ENCODE results near the gene TMCO5A. TPM values are rescaled to one million over a fixed set of nuclear protein-coding genes. Genes with fewer than 3 reads are reported as not detected.

TMCO5A gene
- total RNA-seq, 1 experiment from 2014 or later, result not detected

DNA sequence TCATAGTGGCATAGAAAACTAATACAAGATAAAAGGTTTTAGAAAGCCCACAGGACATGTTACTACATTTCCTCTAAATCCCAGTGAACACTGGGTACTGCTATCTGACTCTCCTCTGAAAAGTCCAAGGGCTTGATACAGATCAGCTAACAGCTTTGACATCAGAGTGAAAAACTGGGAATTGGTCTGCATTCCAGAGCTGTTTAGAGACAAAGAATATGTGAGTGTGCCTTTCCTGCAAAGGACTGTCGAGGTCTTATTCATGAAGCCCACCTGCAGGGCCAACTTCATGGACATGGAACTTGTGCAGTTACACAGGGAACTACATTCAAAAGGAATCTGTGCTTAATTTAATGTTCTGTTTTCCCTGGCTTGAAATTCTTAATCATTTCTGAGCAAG, 5.2 kb upstream of the TMCO5A start:
- H3K4me3 ChIP-seq (ENCODE audit: low read depth, low read length, poor library complexity, severe bottlenecking), result no peak overlapping the region
- BruUV-seq (replicated peaks), result no TSS peak
- no peaks in the 10 kb centered on the region for H3K36me3 ChIP-seq (ENCODE audit: insufficient read depth, low read length, poor library complexity, severe bottlenecking)
- DNase-seq (ENCODE audit: low spot score), result no peak
- H3K4me1 ChIP-seq (ENCODE audit: insufficient read depth, low read length, poor library complexity, severe bottlenecking), result no peaks in the 10 kb centered on the region
- ChIA-PET CTCF (no interaction called here), POLR2A (ENCODE audit: low non-redundant PET) (no interaction called here)
- no peaks in the 10 kb centered on the region for H3K27me3 ChIP-seq (replicated peaks; ENCODE audit: insufficient read depth, low read depth, low read length, poor library complexity)
- H3K27ac ChIP-seq (ENCODE audit: low read depth, low read length, poor library complexity, severe bottlenecking), result no peak overlapping the region
- H3K9me3 ChIP-seq (ENCODE audit: low read depth, low read length, poor library complexity, severe bottlenecking), result no peaks in the 10 kb centered on the region
- intact Hi-C loops (cut with micrococcal nuclease; ENCODE audit: unreplicated experiment), result no loop called here
- TF ChIP-seq, protein P1, sequence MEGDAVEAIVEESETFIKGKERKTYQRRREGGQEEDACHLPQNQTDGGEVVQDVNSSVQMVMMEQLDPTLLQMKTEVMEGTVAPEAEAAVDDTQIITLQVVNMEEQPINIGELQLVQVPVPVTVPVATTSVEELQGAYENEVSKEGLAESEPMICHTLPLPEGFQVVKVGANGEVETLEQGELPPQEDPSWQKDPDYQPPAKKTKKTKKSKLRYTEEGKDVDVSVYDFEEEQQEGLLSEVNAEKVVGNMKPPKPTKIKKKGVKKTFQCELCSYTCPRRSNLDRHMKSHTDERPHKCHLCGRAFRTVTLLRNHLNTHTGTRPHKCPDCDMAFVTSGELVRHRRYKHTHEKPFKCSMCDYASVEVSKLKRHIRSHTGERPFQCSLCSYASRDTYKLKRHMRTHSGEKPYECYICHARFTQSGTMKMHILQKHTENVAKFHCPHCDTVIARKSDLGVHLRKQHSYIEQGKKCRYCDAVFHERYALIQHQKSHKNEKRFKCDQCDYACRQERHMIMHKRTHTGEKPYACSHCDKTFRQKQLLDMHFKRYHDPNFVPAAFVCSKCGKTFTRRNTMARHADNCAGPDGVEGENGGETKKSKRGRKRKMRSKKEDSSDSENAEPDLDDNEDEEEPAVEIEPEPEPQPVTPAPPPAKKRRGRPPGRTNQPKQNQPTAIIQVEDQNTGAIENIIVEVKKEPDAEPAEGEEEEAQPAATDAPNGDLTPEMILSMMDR (conservative IDR thresholded peaks at IDR 0.05; ENCODE audit: low read depth, low read length), result no peak
- no peak for TF ChIP-seq EZH2 (IDR thresholded peaks at IDR 0.05; ENCODE audit: borderline replicate concordance, low read depth, low read length, poor library complexity, severe bottlenecking)

DNA sequence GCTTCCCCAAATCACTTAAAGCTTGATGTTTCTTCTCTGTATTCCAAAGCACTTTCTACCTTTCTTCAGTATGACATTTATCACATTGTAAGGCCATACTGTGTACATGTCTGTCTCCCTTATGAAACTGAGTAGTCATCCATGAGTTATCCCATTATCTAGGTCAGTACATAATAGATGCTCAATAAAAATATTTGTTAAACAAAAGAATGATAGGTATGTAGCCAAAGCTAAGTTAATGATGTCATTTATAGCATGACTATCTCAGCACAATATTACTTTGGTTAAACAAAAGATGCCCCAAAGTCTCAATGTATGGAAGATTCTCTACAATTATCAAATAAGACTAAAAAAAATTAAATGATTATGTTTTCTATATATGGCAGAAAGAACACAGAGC, 3.1 kb upstream of the TMCO5A start:
- Histone ChIP-seq H3K27ac (ENCODE audit: low read depth, low read length, poor library complexity, severe bottlenecking) (no peak overlapping the region), H3K36me3 (ENCODE audit: insufficient read depth, low read length, poor library complexity, severe bottlenecking) (no peaks in the 10 kb centered on the region), H3K9me3 (ENCODE audit: low read depth, low read length, poor library complexity, severe bottlenecking) (no peaks in the 10 kb centered on the region), H3K4me1 (ENCODE audit: insufficient read depth, low read length, poor library complexity, severe bottlenecking) (no peaks in the 10 kb centered on the region), H3K4me3 (ENCODE audit: low read depth, low read length, poor library complexity, severe bottlenecking) (no peak overlapping the region), H3K27me3 (replicated peaks; ENCODE audit: insufficient read depth, low read depth, low read length, poor library complexity) (peaks cover 4% of the 10 kb centered on the region)
- intact Hi-C loops (cut with micrococcal nuclease; ENCODE audit: unreplicated experiment), result no loop called here
- POLR2A ChIA-PET (ENCODE audit: low non-redundant PET), result no interaction called here
- CTCF ChIA-PET, result no interaction called here
- DNase-seq (ENCODE audit: low spot score), result no peak
- BruUV-seq (replicated peaks), result no TSS peak
- TF ChIP-seq, protein P1 (conservative IDR thresholded peaks at IDR 0.05; ENCODE audit: low read depth, low read length), result no peak
- no peak for TF ChIP-seq EZH2 (IDR thresholded peaks at IDR 0.05; ENCODE audit: borderline replicate concordance, low read depth, low read length, poor library complexity, severe bottlenecking)

DNA sequence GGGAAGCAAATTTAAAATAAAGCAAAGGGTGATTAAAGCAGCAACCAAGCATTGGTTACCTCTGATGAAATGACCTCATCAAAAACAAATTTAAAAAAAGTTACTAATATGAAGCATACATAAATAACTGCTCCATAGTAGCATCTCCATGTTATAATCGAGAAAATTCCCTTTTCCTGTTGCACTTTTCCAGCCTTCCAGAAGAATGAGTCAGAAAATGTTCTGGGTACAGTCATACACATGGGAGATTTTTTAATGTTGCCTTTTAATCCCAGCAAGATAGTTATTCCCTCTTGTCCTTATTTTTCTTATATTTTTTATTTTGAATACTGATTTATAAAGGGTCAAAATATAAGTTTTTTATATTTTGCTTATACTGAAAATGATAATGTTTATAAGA, 2.6 kb upstream of the TMCO5A start:
- Histone ChIP-seq H3K36me3 (ENCODE audit: insufficient read depth, low read length, poor library complexity, severe bottlenecking) (no peaks in the 10 kb centered on the region), H3K9me3 (ENCODE audit: low read depth, low read length, poor library complexity, severe bottlenecking) (no peaks in the 10 kb centered on the region), H3K4me3 (ENCODE audit: low read depth, low read length, poor library complexity, severe bottlenecking) (no peak overlapping the region), H3K4me1 (ENCODE audit: insufficient read depth, low read length, poor library complexity, severe bottlenecking) (no peaks in the 10 kb centered on the region), H3K27me3 (replicated peaks; ENCODE audit: insufficient read depth, low read depth, low read length, poor library complexity) (peaks cover 4% of the 10 kb centered on the region), H3K27ac (ENCODE audit: low read depth, low read length, poor library complexity, severe bottlenecking) (no peak overlapping the region)
- TF ChIP-seq EZH2 (IDR thresholded peaks at IDR 0.05; ENCODE audit: borderline replicate concordance, low read depth, low read length, poor library complexity, severe bottlenecking), result no peak
- TF ChIP-seq, protein P1 (conservative IDR thresholded peaks at IDR 0.05; ENCODE audit: low read depth, low read length), result no peak
- intact Hi-C loops (cut with micrococcal nuclease; ENCODE audit: unreplicated experiment), result no loop called here
- no peak for DNase-seq (ENCODE audit: low spot score)
- ChIA-PET POLR2A (ENCODE audit: low non-redundant PET) (no interaction called here), CTCF (no interaction called here)
- no TSS peak for BruUV-seq (replicated peaks)
